Heart left ventricle (tissue), 16 donors: Measurements from ENCODE around the gene TTLL11. TPM values are rescaled to one million over a fixed set of nuclear protein-coding genes. Genes with fewer than 3 reads are reported as not detected.
"Not testable (repeated sequence)": the region's sequence is repeated elsewhere in the genome, so short reads cannot be mapped to it uniquely, and the experiment has no call there.

Experiments used
- ATAC-seq, 4 donors: fragments of 200-7000 bp; cut with Tn5 transposase; one replicate each; pipeline ENCODE4 v1.9.1; 2020 to 2022; ENCODE audit warnings: moderate library complexity in 4 of 4, mild to moderate bottlenecking in 3 of 4, moderate number of reproducible peaks in 1 of 4
- DNase-seq, 5 donors: peaks; one replicate each; pipeline ENCODE4 v3.0.0-alpha.2; 2020
- H3K27ac ChIP-seq, 12 donors: fragments of 200-600 bp; sonication (generic) in 4 of 12; one replicate each; pipeline versions ENCODE4 v1.5.0 to v1.8.0; 2016 to 2022; ENCODE audit warnings: mild to moderate bottlenecking in 2 of 12
- H3K27me3 ChIP-seq, 9 donors: fragments of 200-600 bp; sonication (generic) in 2 of 9; one replicate each; pipeline versions ENCODE4 v1.5.1 to v1.8.0; 2016 to 2022; ENCODE audit warnings: mild to moderate bottlenecking in 3 of 9
- H3K36me3 ChIP-seq, 9 donors: fragments of 200-600 bp; sonication (generic) in 2 of 9; one replicate each; pipeline versions ENCODE4 v1.5.0 to v1.8.0; 2018 to 2022; ENCODE audit warnings: mild to moderate bottlenecking in 2 of 9
- H3K4me1 ChIP-seq, 12 donors: fragments of 200-600 bp; sonication (generic) in 4 of 12; one replicate each; pipeline versions ENCODE4 v1.5.0 to v1.8.0; 2016 to 2022; ENCODE audit warnings: mild to moderate bottlenecking in 3 of 12
- H3K4me3 ChIP-seq, 12 donors: fragments of 200-600 bp; sonication (generic) in 4 of 12; one replicate each; pipeline versions ENCODE4 v1.5.0 to v1.8.0; 2017 to 2022; ENCODE audit warnings: mild to moderate bottlenecking in 9 of 12, moderate library complexity in 4 of 12
- H3K9me3 ChIP-seq, 12 donors: fragments of 200-600 bp; sonication (generic) in 4 of 12; one replicate each; pipeline versions ENCODE4 v1.5.0 to v1.8.0; 2016 to 2022; ENCODE audit warnings: mild to moderate bottlenecking in 1 of 12
- POLR2A ChIP-seq, 2 donors: fragments of 450-650 bp; IDR thresholded peaks; one replicate each; pipeline ENCODE4 v1.6.1; 2017; ENCODE audit warnings: antibody characterized with exemption in 2 of 2, mild to moderate bottlenecking in 2 of 2, moderate library complexity in 2 of 2
- WGBS, 4 donors: extraction: QIAGEN DNeasy Blood & Tissue Kit in 2 of 4; methylation state at CpG; one replicate each; pipeline versions ENCODE4 v1.1.5 to v1.1.7; 2013 to 2018; 5-methylcytosine and 5-hydroxymethylcytosine counted together
- intact Hi-C, 10 donors: fragments of 100-400 bp; cut with DNase I; formaldehyde crosslinking; loops; one replicate each; pipeline versions ENCODE4 v1.11.1 to v1.14.2; 2022
- polyA plus RNA-seq, 2 donors: library from polyadenylated mRNA; stranded (reverse); fragments of 200-250 nt; gene quantifications; one replicate each; pipeline ENCODE4 v1.2.3, GENCODE V29; 2013
- total RNA-seq, 9 donors: library from RNA; depleted of rRNA in 2 of 9; stranded (reverse); fragments of >200 nt in 2 of 9; fragmentation: NEBNext Ultra II Directional in 3 of 9; extraction: Animal tissue kit (Norgen Biotek cat#: 25700) in 3 of 9; gene quantifications; one replicate each; pipeline versions ENCODE4 v1.1.0 to v1.2.4, GENCODE V29; 2016 to 2023
- TF ChIP-seq, protein P1 (sequence below), 12 donors: fragments of 200-600 bp; sonication (generic) in 4 of 12; IDR thresholded peaks; one replicate each; pipeline versions ENCODE4 v1.5.0 to v1.8.0; 2018 to 2022; ENCODE audit warnings: antibody characterized with exemption in 12 of 12, mild to moderate bottlenecking in 5 of 12
- donor health status: ischemic (EF 13 %, LVEDD 7.1; RV severe dilation, severe dysfunction).
- donor health status: healthy with polysubstance abuse.
- donor health status: DM: no; HTN: yes; CAD: no.
- donor health status: DM: no; HTN: no; CAD: no.
- donor health status: ischemic (EF 25% LVEDD 6.9; RV normal size, moderate dysfunction).
- donor health status: ischemic (EF 25% LVEDD 5.7; RV mildly dilated, moderate dysfunction).
- donor health status: healthy.
- donor health status: DM: yes; HTN: yes; CAD: no.
- donor health status: ischemic (EF 35%, LVEDD 5.7; RV mildly dilated, moderate dysfunction).
- donor health status: nonischemic (EF 11% LVEDD 7.7; RV severe dilation, severe dysfunction).
- donor health status: DM: yes; HTN: yes; CAD: no.
- donor health status: PGD.
- donor health status: ischemic (EF 29% LVEDD 5.4; RV normal size, mild dysfunction).
- donor health status: nonischemic (EF 23%, LVEDD 6.1; RV moderate dilation, normal function).

TTLL11 gene
- total and polyA plus RNA-seq, 11 donors: 2.7 to 10.9 (median 7.9) TPM

DNA sequence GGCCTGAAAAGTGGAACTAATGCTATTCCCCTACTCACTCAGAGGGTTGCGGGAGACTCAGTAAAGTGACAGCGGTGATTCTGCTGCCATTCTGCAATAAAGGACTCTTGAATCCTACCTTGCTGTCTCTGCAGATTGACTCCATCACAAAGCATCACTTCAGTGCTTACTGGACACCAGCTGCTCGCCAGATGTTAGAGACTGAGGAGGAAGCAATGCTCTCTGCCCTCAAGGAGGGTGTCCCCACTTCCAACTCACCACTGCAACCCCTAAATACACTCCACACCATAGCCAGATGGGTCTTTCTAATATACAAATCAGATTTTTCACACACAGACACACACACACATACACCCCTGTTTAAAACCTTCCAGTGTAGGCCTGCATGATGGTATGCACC is 21.4 kb downstream of the TTLL11 start:
- WGBS, 4 donors: 92 to 100% (median 97%) methylated on average over 3 of the region's 3 CpGs
- intact Hi-C loops: no loop called here
- no peaks in the 10 kb centered on the region for H3K27me3 ChIP-seq
- no peaks in the 10 kb centered on the region for H3K36me3 ChIP-seq
- H3K9me3 ChIP-seq: no peaks in the 10 kb centered on the region
- DNase-seq: no peak
- H3K4me1 ChIP-seq: peaks cover 0 to 33% (median 11%) of the 10 kb centered on the region in 12 donors
- TF ChIP-seq, protein P1, sequence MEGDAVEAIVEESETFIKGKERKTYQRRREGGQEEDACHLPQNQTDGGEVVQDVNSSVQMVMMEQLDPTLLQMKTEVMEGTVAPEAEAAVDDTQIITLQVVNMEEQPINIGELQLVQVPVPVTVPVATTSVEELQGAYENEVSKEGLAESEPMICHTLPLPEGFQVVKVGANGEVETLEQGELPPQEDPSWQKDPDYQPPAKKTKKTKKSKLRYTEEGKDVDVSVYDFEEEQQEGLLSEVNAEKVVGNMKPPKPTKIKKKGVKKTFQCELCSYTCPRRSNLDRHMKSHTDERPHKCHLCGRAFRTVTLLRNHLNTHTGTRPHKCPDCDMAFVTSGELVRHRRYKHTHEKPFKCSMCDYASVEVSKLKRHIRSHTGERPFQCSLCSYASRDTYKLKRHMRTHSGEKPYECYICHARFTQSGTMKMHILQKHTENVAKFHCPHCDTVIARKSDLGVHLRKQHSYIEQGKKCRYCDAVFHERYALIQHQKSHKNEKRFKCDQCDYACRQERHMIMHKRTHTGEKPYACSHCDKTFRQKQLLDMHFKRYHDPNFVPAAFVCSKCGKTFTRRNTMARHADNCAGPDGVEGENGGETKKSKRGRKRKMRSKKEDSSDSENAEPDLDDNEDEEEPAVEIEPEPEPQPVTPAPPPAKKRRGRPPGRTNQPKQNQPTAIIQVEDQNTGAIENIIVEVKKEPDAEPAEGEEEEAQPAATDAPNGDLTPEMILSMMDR (IDR thresholded peaks at IDR 0.05): no peak
- no peak for TF ChIP-seq POLR2A (IDR thresholded peaks at IDR 0.05)
- H3K27ac ChIP-seq: no peak overlapping the region
- H3K4me3 ChIP-seq: no peak overlapping the region
- ATAC-seq: no peak

- Histone ChIP-seq H3K9me3 (no peaks in the 10 kb centered on the region), H3K27ac (no peak overlapping the region), H3K27me3 (no peaks in the 10 kb centered on the region), H3K4me3 (no peak overlapping the region), H3K4me1 (peaks cover 0 to 27% (median 11%) of the 10 kb centered on the region in 12 donors), H3K36me3 (no peaks in the 10 kb centered on the region)
- TF ChIP-seq, protein P1 (IDR thresholded peaks at IDR 0.05): no peak
- TF ChIP-seq POLR2A (IDR thresholded peaks at IDR 0.05): no peak
- ATAC-seq: peak; percentile 42 to 56 (median 42)
- 78 to 88% (median 87%) methylated on average over 15 of the region's 15 CpGs for WGBS, 4 donors
- peak in 1 of 5 donors; percentile 21 for DNase-seq
- intact Hi-C loops: no loop called here
Observed at GRCh38 chr9:122070728-122071515, 22.2 kb downstream of the TTLL11 start.

GRCh38 chr9:122066680-122067079 is 26.4 kb downstream of the TTLL11 start:
- H3K9me3 ChIP-seq, DNase-seq, H3K27me3 ChIP-seq, H3K36me3 ChIP-seq, ATAC-seq, intact Hi-C loops, H3K4me3 ChIP-seq: not testable (repeated sequence)
- WGBS, 4 donors: 66 to 95% (median 73%) methylated on average over 1 of the region's 1 CpG
- Histone ChIP-seq H3K4me1 (peaks cover 0 to 28% (median 10%) of the 10 kb centered on the region in 12 donors), H3K27ac (peak overlapping the region in 2 of 12 donors; percentile 36 to 46)

DNA sequence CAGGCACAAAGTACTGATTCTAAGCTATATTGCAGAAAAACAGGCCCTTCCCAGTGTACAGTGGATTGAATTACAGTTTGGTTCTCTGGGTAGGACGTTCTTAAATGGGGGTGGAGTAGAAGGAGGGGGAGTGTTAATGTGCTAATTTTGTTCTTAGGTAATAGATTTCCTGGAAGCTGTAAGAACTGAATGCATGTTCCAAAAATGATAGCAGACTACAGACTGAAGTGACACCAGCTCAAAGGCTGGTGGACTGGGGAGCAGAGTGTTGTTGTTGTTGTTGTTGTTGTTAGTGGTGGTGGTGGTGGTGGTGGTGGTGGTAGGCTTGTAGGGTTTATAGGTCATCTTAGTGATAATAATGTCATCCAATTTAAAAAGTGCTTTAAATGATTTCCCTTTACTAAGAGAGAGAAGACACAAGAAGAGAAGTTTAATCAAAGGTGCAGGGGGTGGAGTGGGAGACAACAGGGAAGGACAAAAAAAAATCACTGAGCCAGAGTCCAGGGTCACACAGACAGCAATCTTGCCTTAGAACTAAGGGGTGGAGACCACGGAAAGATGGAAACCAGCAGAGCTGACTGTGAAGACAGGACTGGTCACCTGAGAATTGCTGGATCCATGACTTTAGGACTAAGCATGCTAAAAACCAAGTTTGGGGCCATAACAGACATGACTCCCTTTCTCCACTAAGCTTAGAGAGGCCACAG is 27.0 kb downstream of the TTLL11 start:
- no peak for DNase-seq
- Histone ChIP-seq H3K9me3 (no peaks in the 10 kb centered on the region), H3K27ac (peak overlapping the region in 5 of 12 donors; percentile 26 to 66 (median 48)), H3K27me3 (no peaks in the 10 kb centered on the region), H3K4me1 (peaks cover 0 to 27% (median 10%) of the 10 kb centered on the region in 12 donors), H3K36me3 (no peaks in the 10 kb centered on the region), H3K4me3 (no peak overlapping the region)
- intact Hi-C loops: no loop called here
- TF ChIP-seq, protein P1 (IDR thresholded peaks at IDR 0.05): no peak
- WGBS, 4 donors: 38 to 48% (median 42%) methylated on average over 2 of the region's 2 CpGs
- ATAC-seq: peak; percentile 76 to 80 (median 78)
